ENCODE results near the gene CFHR5.

DNA sequence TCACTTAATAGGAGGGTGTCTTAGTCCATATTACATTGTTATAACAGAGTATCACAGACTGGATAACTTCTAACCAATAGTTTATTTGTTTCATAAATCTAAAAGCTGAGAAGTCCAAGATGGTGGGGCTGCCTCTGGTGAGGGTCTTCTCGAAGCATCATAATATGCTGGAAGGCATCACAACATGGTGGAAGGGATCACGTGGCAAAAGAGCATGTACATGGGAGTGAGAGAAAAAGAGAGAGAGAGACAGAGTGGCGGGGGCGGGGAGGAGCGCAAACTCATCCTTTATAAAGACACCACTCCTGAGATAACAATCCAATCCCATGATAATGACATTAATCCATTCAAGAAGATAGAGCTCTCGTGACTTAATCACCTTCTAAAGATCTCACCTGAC lies 31.5 kb downstream of the CFHR5 start:
- TF ChIP-seq, protein P1, sequence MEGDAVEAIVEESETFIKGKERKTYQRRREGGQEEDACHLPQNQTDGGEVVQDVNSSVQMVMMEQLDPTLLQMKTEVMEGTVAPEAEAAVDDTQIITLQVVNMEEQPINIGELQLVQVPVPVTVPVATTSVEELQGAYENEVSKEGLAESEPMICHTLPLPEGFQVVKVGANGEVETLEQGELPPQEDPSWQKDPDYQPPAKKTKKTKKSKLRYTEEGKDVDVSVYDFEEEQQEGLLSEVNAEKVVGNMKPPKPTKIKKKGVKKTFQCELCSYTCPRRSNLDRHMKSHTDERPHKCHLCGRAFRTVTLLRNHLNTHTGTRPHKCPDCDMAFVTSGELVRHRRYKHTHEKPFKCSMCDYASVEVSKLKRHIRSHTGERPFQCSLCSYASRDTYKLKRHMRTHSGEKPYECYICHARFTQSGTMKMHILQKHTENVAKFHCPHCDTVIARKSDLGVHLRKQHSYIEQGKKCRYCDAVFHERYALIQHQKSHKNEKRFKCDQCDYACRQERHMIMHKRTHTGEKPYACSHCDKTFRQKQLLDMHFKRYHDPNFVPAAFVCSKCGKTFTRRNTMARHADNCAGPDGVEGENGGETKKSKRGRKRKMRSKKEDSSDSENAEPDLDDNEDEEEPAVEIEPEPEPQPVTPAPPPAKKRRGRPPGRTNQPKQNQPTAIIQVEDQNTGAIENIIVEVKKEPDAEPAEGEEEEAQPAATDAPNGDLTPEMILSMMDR (IDR thresholded peaks at IDR 0.05; ENCODE audit: low read length), result no peak
- no peak for TF ChIP-seq EZH2 (IDR thresholded peaks at IDR 0.05; ENCODE audit: borderline replicate concordance, low read length)
